GM15510 (cell line): ENCODE results near the gene C4BPA.

Experiments
- POLR2A ChIP-seq: IDR thresholded peaks from 3 replicates; pipeline ENCODE4 v1.6.1; 2011; ENCODE audit warnings: borderline replicate concordance; ENCODE audit not compliant: insufficient read length; ENCODE audit errors: extremely low read depth

Gene C4BPA

DNA sequence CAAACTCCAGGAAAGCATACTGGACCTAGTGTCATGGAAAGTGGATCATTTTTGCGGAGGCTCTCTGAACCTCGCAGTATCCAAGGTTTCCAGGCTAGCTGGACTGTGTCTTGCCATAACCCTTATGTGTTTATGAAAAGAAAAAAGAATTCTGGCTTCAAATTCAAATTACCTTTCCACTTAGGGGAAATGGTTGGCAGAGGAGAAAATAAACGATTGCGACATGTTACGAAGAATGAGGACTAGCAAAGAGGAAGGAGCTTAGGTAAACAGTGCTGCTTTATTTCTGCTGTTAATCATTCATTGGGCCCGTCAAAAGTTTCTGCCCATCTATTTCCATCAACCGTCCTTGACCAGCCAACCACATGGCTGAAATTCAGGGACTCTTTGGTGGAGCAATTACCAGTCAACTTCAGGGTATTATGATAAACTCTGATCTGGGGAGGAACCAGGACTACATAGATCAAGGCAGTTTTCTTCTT is at the start of gene C4BPA:
Gene C4BPA, plus strand, starts transcription at position 342 of the 482 bp plus-strand sequence. CDS start 8,793 bp downstream, outside the sequence.
- no peak for TF ChIP-seq POLR2A

DNA sequence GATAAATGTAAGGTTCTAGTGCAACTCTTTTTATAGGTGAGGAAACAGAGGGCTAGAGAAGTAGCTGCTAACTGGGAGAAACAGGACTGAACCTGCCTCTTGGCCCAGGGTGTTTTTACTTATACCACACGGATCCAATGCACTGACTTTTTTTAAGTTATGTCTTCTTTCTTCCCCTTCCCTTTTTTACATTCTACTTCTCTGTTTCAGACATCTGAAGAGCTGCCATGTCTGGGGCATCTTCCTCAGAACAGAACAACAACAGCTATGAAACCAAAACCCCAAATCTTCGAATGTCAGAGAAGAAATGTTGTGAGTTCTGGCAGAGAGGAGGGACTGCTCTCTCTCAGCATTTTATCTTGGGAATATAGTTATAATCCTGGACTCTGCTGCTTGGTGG is 49.5 kb upstream of the C4BPA start:
- TF ChIP-seq POLR2A = no peak

DNA sequence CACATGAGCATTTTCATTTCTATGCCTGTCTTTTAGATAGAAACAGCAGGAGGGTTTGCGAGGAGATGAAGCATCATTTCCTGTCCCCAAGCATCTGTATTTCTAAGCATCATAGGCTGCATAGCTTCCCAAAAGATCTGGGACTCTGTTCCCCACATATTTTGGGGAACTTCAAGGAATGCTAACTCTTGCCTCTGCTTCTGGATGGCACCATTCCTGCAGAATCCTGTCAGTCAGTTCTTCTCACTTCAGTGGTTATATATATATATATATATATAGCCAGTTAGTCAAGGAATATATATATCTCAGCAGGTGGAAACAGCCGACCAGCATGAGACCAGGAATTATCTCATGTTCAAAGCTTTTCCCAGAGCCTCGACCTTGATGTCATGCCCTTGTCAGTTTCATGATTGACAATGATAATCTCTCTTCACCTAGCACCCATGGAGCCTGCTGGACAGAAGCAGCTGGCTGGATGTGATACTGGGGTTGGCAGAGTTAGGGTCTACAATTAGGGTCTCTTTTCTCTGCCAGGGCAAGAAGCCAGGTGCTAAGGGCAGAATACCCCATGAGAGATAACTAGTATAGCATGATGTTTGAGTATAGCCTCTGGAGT is 48.5 kb upstream of the C4BPA start:
- no peak for TF ChIP-seq POLR2A

DNA sequence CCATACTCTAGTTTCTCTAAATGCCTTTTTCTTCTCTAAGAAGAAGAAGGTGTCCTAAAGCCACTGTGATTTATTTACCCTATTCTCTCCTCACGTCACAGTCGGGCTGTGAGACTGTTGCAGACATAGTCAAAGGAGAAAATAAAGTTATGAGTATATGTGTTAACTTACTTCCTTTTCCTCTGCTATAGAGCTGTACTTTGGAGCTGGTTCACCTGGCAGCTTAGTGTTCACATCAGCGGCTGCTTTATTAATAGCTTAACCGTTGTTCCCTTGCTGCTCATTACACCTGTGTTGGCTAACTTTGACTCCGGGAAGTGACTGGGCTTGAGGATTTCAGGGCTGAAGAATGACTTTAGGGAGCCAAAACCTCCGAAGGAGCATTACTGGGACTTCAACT is 47.4 kb upstream of the C4BPA start:
- TF ChIP-seq POLR2A = no peak

DNA sequence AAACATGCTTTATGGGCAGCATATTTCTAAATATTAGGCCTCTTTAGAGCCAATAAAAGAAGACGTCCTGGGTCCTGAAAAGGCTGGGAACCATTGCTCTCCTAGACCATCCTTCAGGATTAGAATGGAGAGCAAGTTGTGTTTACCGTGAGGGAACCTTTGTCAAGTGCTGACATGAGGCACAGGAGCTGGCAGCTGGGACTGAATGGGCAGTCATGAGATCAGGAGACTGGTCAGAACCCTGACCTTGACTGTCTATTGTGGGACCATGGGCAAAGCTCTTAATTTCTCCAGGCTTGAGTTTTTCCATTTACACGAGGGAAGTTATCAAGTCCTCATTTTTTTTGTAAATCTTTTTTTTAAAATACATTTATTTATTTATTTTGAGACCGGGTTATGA is 45.8 kb upstream of the C4BPA start:
- TF ChIP-seq POLR2A = no peak

DNA sequence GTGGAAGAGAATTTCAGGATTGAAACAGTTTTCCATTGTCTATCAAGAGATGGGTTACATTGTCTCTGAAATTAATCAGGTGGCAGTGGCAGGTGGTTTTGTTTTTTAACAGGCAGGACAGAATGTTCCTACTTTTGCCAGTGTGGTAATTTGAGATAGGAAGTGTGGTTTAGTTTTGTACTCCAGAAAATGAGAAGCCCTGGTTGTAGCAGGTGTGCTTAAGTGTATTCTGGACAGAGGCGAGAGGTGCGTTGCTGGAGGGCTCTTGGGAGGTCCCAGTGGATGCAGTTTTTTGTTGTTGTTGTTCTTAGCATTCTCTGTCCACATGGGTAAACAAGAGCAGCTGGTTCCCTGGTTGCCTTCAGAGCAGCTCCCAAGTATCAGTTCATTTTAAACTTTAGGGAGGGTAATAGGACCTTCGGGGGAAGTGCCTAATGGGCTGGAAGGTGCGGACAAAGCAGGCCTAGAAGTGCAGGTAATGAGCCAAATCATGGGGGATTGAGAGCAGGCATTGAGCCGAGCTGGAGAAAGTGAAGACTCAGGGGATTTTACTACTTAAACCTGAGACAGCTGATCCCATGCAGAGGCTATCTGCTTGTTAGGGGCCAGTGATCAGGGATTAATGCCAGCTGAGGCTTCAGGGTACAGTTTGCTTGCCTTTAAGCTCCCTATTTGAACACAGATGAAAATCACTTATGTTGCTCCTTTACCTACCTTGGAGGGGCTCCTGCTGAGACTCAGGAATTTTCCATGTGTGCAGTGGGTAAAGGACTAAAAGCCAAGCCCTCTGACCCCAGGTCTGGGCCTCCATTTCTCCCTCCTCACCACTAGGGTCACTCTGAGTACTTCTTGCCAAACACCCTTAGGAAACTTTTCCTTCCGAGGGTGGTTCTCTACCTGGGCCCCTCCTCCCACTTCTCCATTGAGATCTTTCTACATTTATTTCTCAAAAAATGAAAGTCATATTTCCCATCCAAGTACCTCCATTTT is 44.9 kb upstream of the C4BPA start:
- TF ChIP-seq POLR2A = no peak

DNA sequence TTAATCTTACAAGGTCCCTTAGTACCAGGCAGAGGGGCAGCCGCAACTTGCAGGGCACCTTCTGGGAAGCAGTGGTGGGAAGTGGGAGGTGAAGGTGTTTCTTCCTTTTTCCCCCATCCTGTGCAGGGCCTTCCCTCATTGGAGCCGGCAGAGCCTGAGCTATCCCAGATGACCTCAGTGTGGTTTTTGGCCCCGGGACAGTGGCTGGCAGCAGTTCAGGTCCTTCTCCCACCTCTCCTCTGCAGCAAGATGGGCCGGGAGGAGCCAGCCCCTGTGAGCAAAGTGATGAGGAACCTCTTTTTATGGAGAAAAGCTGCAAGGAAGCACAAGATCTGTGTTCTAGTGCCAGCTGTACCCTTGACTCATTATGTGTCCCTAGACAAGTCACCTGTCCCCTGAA is 44.2 kb upstream of the C4BPA start:
- TF ChIP-seq POLR2A = no peak

DNA sequence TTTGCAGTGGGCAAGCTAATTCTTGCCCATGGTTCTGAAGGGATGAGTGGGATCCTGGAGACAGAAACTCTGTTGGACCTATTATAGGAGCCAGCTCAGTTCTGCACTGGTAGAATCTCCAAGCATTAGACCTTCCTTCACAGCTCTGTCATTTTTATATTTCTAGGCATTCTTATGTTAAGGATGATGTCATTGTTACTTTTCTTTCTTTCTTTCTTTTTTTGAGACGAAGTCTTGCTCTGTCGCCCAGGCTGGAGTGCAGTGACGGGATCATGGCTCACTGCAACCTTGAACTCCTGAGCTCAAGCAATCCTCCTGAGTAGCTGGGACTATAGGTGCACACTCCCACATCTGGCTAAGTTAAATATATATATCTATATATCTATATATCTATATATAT is 43.4 kb upstream of the C4BPA start:
- TF ChIP-seq POLR2A = no peak

DNA sequence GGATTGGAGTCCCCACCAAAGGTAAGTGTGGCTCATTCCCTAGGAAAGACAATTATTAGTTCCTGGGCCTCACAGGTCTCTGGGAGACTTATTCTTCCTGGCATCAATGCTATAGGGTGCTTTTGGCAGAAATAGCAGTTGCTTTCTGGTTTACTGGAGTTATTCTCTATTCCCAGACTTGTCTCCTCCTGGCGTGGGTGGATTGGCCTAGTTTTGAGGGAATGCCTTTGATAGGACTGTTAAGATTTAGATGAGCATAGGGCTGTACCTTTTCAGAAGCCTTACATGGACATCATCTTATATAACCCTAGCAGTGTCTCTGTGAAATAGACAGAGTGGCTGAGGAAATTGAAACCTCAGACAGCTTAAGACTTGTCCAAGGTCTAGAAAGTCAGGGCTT is 42.0 kb upstream of the C4BPA start:
- no peak for TF ChIP-seq POLR2A

DNA sequence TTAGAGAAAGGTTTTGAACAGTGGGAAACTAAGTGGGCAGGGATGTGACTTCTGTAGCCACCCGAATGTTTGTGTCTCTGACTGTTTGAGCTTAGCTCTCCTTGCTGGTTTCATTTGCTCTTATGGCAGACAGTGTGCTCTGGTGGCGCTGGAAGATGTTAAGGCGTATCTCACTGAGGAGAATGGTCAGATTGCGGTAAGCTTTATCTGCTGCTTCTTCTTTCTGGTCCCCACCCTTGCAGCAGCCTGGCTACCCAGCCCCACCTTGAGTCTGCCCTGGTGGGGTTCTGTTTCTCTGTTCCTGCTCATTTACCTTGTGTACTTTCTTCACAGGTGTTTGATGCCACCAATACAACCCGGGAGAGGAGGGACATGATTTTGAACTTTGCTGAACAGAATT is 41.0 kb upstream of the C4BPA start:
- no peak for TF ChIP-seq POLR2A

DNA sequence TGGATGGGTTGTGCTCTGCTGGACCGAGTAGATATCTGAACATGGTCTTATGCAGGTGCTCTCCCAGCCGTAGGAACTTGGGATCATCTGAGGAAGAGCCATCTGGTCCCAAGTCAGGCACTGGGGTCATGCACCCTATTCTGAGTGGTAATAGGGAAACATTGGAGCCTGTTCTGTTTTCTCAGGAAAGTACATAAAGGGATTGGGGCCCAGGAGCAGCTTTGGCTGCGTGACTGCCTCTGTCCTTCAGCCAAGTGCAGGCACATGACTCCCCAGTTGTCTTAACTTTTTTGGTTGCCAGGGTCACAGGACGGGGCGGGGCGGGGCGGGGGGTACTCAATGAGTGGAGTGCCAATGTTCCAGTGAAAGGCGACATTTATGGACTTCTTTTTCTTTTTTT is 39.5 kb upstream of the C4BPA start:
- TF ChIP-seq POLR2A = no peak

DNA sequence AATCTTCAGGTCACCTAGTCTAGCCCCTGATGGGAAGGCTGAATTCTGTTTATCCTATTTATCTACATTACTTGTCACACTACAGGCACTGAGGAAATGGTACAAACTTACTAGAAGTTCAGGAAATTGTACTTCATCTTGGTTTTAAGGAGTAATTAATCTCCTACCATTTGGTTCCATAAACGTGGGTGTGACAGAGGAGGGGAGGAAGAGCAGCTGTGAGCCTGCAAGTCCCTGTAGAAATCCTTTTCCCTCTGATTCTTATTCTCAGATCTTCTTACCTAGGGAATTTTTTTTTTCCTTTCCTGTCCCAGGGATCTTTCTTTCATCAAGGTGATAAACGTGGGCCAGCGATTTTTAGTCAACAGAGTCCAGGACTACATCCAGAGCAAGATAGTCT is 36.8 kb upstream of the C4BPA start:
- TF ChIP-seq POLR2A = no peak

DNA sequence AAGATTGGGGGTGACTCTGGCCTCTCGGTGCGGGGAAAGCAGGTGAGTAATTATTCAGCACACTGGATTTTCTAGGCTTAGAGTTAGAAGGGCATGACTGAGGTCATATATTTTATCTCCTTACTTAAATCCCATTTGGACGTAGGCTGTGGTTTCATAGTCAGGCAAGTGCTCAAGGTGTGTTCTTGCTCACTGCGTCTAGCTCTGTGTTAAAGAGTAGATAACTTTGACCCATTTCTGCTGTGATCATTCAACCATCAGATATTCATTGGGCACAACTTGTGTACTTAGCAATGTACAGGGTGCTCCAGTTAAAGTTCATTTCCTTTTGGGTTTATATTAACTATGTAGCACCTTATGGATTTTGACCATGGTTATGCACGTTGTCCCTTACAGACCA is 36.4 kb upstream of the C4BPA start:
- no peak for TF ChIP-seq POLR2A

DNA sequence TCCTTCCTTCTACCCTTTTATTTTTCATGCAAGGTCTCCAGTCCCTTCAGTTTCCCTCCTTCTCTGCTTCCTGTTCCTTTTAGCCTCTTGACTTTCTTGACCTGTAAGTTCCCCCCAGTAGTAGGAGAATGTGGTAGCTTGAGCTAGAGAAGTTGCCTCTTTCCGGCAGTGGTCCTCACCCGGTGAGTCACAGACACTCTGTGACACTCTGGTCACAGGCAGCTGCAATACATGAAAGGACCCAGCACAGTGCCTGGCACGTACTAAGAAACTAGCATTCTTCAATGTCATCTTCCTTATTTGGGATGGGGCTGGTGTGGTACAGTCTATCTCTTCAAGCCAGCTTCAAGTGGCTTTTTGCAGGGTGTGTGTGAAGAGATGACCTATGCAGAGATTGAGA is 35.0 kb upstream of the C4BPA start:
- TF ChIP-seq POLR2A = no peak

DNA sequence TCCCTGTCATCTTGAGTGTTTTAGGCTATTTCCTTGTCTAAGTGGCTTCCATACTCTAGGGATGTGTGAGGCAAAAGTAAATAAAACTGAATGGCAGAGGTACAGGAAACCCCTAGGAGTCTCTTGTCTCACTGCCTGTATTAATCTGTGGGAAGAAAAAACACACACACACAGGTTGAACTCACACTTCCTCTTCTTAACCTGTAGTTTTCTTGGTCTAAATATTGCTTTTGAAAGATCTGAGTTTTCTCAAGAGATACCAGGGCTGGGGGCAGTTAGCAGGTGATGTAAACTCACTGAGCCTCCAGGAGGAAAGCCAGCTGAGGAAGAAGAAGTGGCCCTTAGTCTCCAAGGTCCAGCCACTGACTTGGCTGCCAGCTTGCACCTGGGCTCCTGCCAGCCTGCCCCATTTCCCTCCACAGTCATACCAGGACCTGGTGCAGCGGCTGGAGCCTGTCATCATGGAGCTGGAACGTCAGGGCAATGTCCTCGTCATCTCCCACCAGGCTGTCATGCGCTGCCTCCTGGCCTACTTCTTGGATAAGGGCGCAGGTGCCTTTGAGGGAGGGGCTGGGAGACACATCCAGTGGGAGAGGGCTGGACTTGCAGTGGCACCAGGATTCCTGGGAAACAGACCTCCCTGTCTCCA is 34.1 kb upstream of the C4BPA start:
- TF ChIP-seq POLR2A = no peak
